Glutamatergic neuron (in vitro differentiated cells): ENCODE data around the gene CCDC188. TPM values are rescaled to one million over a fixed set of nuclear protein-coding genes. Genes with fewer than 3 reads are reported as not detected.

Experiments used
- DNase-seq: peaks from one replicate; pipeline ENCODE4 v3.0.0; 2022
- H3K27ac Mint-ChIP-seq: one replicate; pipeline ENCODE4 v1.8.0; 2020; ENCODE audit warnings: mild to moderate bottlenecking, mixed read lengths, inconsistent platforms; ENCODE audit not compliant: unreplicated experiment
- H3K27me3 Mint-ChIP-seq: one replicate; pipeline ENCODE4 v1.8.0; 2020; ENCODE audit warnings: mild to moderate bottlenecking, moderate library complexity, mixed read lengths, inconsistent platforms; ENCODE audit not compliant: unreplicated experiment
- H3K36me3 Mint-ChIP-seq: one replicate; pipeline ENCODE4 v1.8.0; 2020; ENCODE audit warnings: mild to moderate bottlenecking, mixed read lengths, inconsistent platforms; ENCODE audit not compliant: unreplicated experiment
- H3K4me1 Mint-ChIP-seq: one replicate; pipeline ENCODE4 v1.8.0; 2020; ENCODE audit warnings: mild to moderate bottlenecking, low read depth, mixed read lengths, inconsistent platforms; ENCODE audit not compliant: unreplicated experiment
- H3K4me3 Mint-ChIP-seq: one replicate; pipeline ENCODE4 v1.8.0; 2020; ENCODE audit warnings: mild to moderate bottlenecking, mixed read lengths, inconsistent platforms; ENCODE audit not compliant: unreplicated experiment
- H3K9me3 Mint-ChIP-seq: one replicate; pipeline ENCODE4 v1.8.0; 2020; ENCODE audit warnings: mild to moderate bottlenecking, moderate library complexity, mixed read lengths, inconsistent platforms; ENCODE audit not compliant: unreplicated experiment
- CTCF ChIP-seq: fragments of 200-600 bp; sonication (generic); IDR thresholded peaks from one replicate; pipeline ENCODE4 v1.5.0; 2021; ENCODE audit not compliant: partially characterized antibody, unreplicated experiment
- total RNA-seq: library from RNA; stranded (reverse); fragmentation: NEBNext Ultra II Directional; extraction: Animal tissue kit (Norgen Biotek cat#: 25700); gene quantifications from one replicate; pipeline ENCODE4 v1.2.1, GENCODE V29; 2021; ENCODE audit not compliant: unreplicated experiment

CCDC188 gene
- total RNA-seq, 1 donor from 2014 or later = 0.54 TPM

- H3K9me3 Mint-ChIP-seq = peaks cover under 1% of the 10 kb centered on the region
- no peak for TF ChIP-seq CTCF
- H3K27me3 Mint-ChIP-seq = peaks cover under 1% of the 10 kb centered on the region
- H3K36me3 Mint-ChIP-seq = no peaks in the 10 kb centered on the region
- peaks cover 5% of the 10 kb centered on the region for H3K4me1 Mint-ChIP-seq
- H3K4me3 Mint-ChIP-seq = no peak overlapping the region
- DNase-seq = no peak
- no peak overlapping the region for H3K27ac Mint-ChIP-seq
Measured at GRCh38 chr22:20187777-20188566, 37.1 kb upstream of the CCDC188 start.

- no peak overlapping the region for H3K27ac Mint-ChIP-seq
- H3K27me3 Mint-ChIP-seq = peaks cover 2% of the 10 kb centered on the region
- no peak for DNase-seq
- H3K36me3 Mint-ChIP-seq = no peaks in the 10 kb centered on the region
- no peak overlapping the region for H3K4me3 Mint-ChIP-seq
- H3K4me1 Mint-ChIP-seq = peaks cover 5% of the 10 kb centered on the region
- TF ChIP-seq CTCF = no peak
- H3K9me3 Mint-ChIP-seq = peaks cover 2% of the 10 kb centered on the region
Measured at GRCh38 chr22:20186871-20187546, 36.2 kb upstream of the CCDC188 start.

- Mint-ChIP-seq H3K9me3 (peaks cover 2% of the 10 kb centered on the region), H3K36me3 (no peaks in the 10 kb centered on the region), H3K4me3 (no peak overlapping the region), H3K27ac (no peak overlapping the region), H3K4me1 (peaks cover 5% of the 10 kb centered on the region), H3K27me3 (peaks cover 2% of the 10 kb centered on the region)
- no peak for TF ChIP-seq CTCF
- DNase-seq = no peak
Measured at GRCh38 chr22:20186183-20186870, 35.5 kb upstream of the CCDC188 start.

DNA sequence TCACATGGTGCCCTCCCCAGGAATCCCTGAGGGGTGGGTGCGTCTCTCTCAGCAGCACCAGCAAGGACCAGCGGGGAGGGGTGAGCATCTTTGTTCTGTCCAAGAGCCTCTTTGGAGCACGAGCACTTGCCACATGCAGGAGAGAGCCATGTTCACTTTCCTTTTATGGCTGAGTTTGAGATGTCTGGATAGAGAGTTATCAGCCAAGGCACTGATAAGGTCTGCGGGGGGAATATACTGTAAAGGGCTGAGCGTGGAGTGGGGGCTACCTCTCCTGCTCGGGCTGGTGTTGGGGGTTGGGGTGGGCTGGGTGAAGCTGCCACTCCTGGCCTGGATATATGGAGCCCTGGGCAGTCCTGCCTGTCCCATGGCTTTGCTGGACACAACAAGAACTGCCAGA, 34.9 kb upstream of the CCDC188 start:
- peaks cover 2% of the 10 kb centered on the region for H3K9me3 Mint-ChIP-seq
- H3K27me3 Mint-ChIP-seq = peaks cover 2% of the 10 kb centered on the region
- H3K4me1 Mint-ChIP-seq = peaks cover 3% of the 10 kb centered on the region
- H3K36me3 Mint-ChIP-seq = no peaks in the 10 kb centered on the region
- TF ChIP-seq CTCF = no peak
- no peak overlapping the region for H3K4me3 Mint-ChIP-seq
- DNase-seq = no peak
- H3K27ac Mint-ChIP-seq = no peak overlapping the region
